K562 (cell line): Measurements from ENCODE around the gene LCA5L. TPM values are rescaled to one million over a fixed set of nuclear protein-coding genes. Genes with fewer than 3 reads are reported as not detected.

Source experiments
- CREB5 ChIP-seq: fragments of 250-450 bp; sonication (Bioruptor Pico); IDR thresholded peaks from 2 replicates; pipeline ENCODE4 v1.5.0; 2020; ENCODE audit warnings: mild to moderate bottlenecking
- CREM ChIP-seq: IDR thresholded peaks from 2 replicates; pipeline ENCODE4 v1.6.1; 2014; ENCODE audit warnings: antibody characterized with exemption, low read depth
- DIDO1 ChIP-seq: fragments of 450-650 bp; IDR thresholded peaks from 2 replicates; pipeline ENCODE4 v1.6.1; 2016; ENCODE audit warnings: low read depth, missing biosample characterization, missing genetic modification characterization
- ETV1 ChIP-seq: fragments of 450-650 bp; conservative IDR thresholded peaks from 2 replicates; pipeline ENCODE4 v1.6.1; 2016; ENCODE audit warnings: missing genetic modification characterization, control low read depth, low read depth, missing compliant biosample characterization
- MAFK ChIP-seq: IDR thresholded peaks from 2 replicates; pipeline ENCODE4 v1.6.1; 2011; ENCODE audit warnings: low read length, improper control_type of control experiment
- MCM2 ChIP-seq: fragments of 450-650 bp; IDR thresholded peaks from 2 replicates; pipeline ENCODE4 v1.6.1; 2017; ENCODE audit warnings: low read depth, mild to moderate bottlenecking
- MTA3 ChIP-seq: fragments of 450-650 bp; formaldehyde crosslinking; IDR thresholded peaks from 2 replicates; pipeline ENCODE4 v1.6.1; 2017; ENCODE audit warnings: mild to moderate bottlenecking, borderline replicate concordance
- NEUROD1 ChIP-seq: fragments of 150-350 bp; IDR thresholded peaks from 2 replicates; pipeline ENCODE4 v1.6.1; 2014; ENCODE audit warnings: borderline replicate concordance, low read length, low read depth; ENCODE audit not compliant: partially characterized antibody
- PATZ1 ChIP-seq: fragments of 250-450 bp; sonication (Bioruptor Pico); IDR thresholded peaks from 2 replicates; pipeline ENCODE4 v1.5.0; 2020; ENCODE audit warnings: mild to moderate bottlenecking, borderline replicate concordance
- PBX2 ChIP-seq, 2 experiments: IDR thresholded peaks in 1 of 2; conservative IDR thresholded peaks in 1 of 2; 2 replicates each; pipeline ENCODE4 v1.6.1; 2016; ENCODE audit warnings: low read depth in 2 of 2, mild to moderate bottlenecking in 1 of 2, missing compliant biosample characterization in 1 of 2, missing genetic modification characterization in 1 of 2, moderate library complexity in 1 of 2
- SIRT6 ChIP-seq: IDR thresholded peaks from one replicate; pipeline ENCODE4 v1.6.1; 2012; ENCODE audit warnings: low read depth, mild to moderate bottlenecking, control low read depth, inconsistent platforms, low read length, moderate library complexity
- TAL1 ChIP-seq: fragments of 450-650 bp; IDR thresholded peaks from 2 replicates; pipeline ENCODE4 v1.6.1; 2016; ENCODE audit warnings: mild to moderate bottlenecking
- TEAD1 ChIP-seq, 2 experiments: fragments of 450-650 bp in 1 of 2; sonication (generic) in 1 of 2; formaldehyde crosslinking; IDR thresholded peaks; 2 replicates each; pipeline versions ENCODE4 v1.4.0 to v1.8.0; 2020 to 2022; ENCODE audit warnings: mild to moderate bottlenecking in 2 of 2, missing genetic modification reagents in 1 of 2
- ZNF408 ChIP-seq: fragments of 250-450 bp; sonication (Bioruptor Pico); IDR thresholded peaks from 2 replicates; pipeline ENCODE4 v1.4.0; 2020; ENCODE audit warnings: low read depth, mild to moderate bottlenecking, moderate library complexity
- ZNF696 ChIP-seq: fragments of 250-450 bp; sonication (Bioruptor Pico); conservative IDR thresholded peaks from 2 replicates; pipeline ENCODE4 v1.4.0; 2020; ENCODE audit warnings: mild to moderate bottlenecking, moderate library complexity
- polyA plus RNA-seq, 8 experiments: library from polyadenylated mRNA; depleted of rRNA in 4 of 8; stranded (reverse) in 5 of 8; unstranded in 3 of 8; fragments of >200 nt; fragmentation: Nextera tagmentation in 2 of 8; fragmentation: Illumina TruSeq in 1 of 8; extraction: Ambion mirVana in 2 of 8; extraction: Trizol in 1 of 8; gene quantifications; 2 replicates each; pipeline versions ENCODE4 v1.2.1 to v1.2.3, GENCODE V29; 2011 to 2014; ENCODE audit warnings: inconsistent platforms in 1 of 8, missing spikeins in 1 of 8
- total RNA-seq, 7 experiments: library from RNA; depleted of rRNA in 6 of 7; stranded (reverse); fragments of >200 nt in 6 of 7; fragmentation: Illumina TruSeq in 2 of 7; extraction: Trizol in 2 of 7; gene quantifications; 2 replicates each; pipeline versions ENCODE4 v1.2.1 to v1.2.3, GENCODE V29; 2011 to 2021; ENCODE audit warnings: low replicate concordance in 1 of 7
- TF ChIP-seq, protein P1 (sequence below): fragments of 450-650 bp; formaldehyde crosslinking; IDR thresholded peaks from 2 replicates; pipeline ENCODE4 v1.4.0; 2022; ENCODE audit warnings: missing genetic modification characterization
- TF ChIP-seq, protein P2 (sequence below): fragments of 250-450 bp; sonication (Bioruptor Pico); IDR thresholded peaks from 2 replicates; pipeline ENCODE4 v1.4.0; 2020

The LCA5L gene
- total and polyA plus RNA-seq, 9 of the 15 experiments (the other 6 are each of a cell fraction or from before 2014, with no cell fraction given), result 1.8 to 4.9 (median 3.8) TPM

DNA sequence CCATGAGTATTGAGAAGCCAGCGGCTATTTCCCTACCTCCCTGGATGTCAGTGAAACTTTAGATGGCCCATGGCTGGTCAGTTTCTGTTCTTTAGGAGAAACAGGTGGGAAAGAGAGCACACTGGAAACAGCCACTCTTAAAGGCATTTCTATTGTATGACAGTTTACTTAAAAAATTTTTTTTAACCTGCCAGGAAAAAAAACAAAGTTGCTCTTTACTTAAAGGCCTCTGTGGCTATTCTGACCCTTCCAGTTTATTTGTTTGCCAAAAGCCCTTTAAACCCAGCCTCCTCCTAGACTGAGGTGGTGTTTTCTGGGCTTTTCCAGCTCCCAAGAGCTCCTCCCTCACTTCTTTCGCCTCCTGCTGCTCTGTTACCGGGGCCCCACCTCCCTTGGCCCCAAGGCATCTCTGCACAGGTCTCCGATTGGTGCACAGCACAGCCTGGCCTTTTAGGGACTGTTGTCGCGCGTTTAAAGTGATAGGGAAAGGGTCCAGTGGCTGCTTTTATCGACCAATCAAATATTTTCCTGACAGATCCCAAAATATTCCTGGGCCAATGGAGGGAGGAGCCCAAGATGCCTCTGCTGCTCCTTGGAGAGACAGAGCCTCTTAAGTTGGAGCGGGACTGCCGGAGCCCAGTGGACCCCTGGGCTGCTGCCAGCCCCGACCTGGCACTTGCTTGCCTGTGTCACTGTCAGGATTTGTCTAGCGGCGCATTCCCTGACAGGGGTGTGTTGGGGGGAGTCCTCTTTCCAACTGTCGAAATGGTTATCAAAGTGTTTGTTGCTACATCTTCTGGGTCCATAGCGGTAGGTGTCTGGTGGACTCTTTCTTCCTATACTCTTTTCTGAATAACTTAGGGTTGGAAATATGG, 6.0 kb upstream of the LCA5L start, which contains the start of gene SH3BGR (continued):
- TF ChIP-seq CREB5 (CRISPR knock-in tag), result no peak
- TF ChIP-seq SIRT6, result no peak
- peak in 1 of 2 experiments; percentile 71; a peak in 2 of 4 replicates for TF ChIP-seq TEAD1 (CRISPR knock-in tag; IDR thresholded peaks at IDR 0.05)
- TF ChIP-seq, protein P1, sequence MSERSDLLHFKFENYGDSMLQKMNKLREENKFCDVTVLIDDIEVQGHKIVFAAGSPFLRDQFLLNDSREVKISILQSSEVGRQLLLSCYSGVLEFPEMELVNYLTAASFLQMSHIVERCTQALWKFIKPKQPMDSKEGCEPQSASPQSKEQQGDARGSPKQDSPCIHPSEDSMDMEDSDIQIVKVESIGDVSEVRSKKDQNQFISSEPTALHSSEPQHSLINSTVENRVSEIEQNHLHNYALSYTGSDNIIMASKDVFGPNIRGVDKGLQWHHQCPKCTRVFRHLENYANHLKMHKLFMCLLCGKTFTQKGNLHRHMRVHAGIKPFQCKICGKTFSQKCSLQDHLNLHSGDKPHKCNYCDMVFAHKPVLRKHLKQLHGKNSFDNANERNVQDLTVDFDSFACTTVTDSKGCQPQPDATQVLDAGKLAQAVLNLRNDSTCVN (CRISPR knock-in tag), result peak; percentile 56; the same call in 1 of the 2 replicates
- peak; percentile 35 for TF ChIP-seq NEUROD1
- no peak for TF ChIP-seq ETV1
- TF ChIP-seq CREM, result peak; percentile 16; the same call in 1 of the 2 replicates
- TF ChIP-seq PBX2 (CRISPR knock-in tag; IDR thresholded peaks at IDR 0.05; ENCODE audit: low read depth), result no peak
- peak; percentile 5; the same call in 1 of the 2 replicates for TF ChIP-seq PBX2 (tag; conservative IDR thresholded peaks at IDR 0.05; ENCODE audit: low read depth)
- TF ChIP-seq PATZ1 (CRISPR knock-in tag), result no peak
- TF ChIP-seq DIDO1 (tag), result no peak
- no peak for TF ChIP-seq ZNF696 (CRISPR knock-in tag)
- TF ChIP-seq TAL1, result 0 out of 2 replicates have a peak, but pooled peaks have one; percentile 2
- TF ChIP-seq, protein P2, sequence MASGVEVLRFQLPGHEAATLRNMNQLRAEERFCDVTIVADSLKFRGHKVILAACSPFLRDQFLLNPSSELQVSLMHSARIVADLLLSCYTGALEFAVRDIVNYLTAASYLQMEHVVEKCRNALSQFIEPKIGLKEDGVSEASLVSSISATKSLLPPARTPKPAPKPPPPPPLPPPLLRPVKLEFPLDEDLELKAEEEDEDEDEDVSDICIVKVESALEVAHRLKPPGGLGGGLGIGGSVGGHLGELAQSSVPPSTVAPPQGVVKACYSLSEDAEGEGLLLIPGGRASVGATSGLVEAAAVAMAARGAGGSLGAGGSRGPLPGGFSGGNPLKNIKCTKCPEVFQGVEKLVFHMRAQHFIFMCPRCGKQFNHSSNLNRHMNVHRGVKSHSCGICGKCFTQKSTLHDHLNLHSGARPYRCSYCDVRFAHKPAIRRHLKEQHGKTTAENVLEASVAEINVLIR, result no peak
- no peak for TF ChIP-seq MCM2
- peak; percentile 39; the same call in 1 of the 2 replicates for TF ChIP-seq MTA3
- TF ChIP-seq ZNF408 (CRISPR knock-in tag), result no peak
- no peak; the same call in 1 of the 2 replicates for TF ChIP-seq MAFK
